KBM-7 (cell line): ENCODE data around the gene MAP1LC3B.

Source experiments
- DNase-seq: peaks from one replicate; pipeline ENCODE4 v3.0.0-alpha.2; 2015
- in situ Hi-C: fragments of 300-500 bp; cut with MboI; formaldehyde crosslinking; loops from 2 replicates; pipeline ENCODE4 v1.14.3; 2020; ENCODE audit warnings: low sequenced_read_pairs, low pct_unique_long_range_greater_than_20kb, mixed read lengths

The MAP1LC3B gene

GRCh38 chr16:87441886-87442580 is 49.9 kb downstream of the MAP1LC3B start:
- in situ Hi-C loops: no loop called here
- DNase-seq: no peak

DNA sequence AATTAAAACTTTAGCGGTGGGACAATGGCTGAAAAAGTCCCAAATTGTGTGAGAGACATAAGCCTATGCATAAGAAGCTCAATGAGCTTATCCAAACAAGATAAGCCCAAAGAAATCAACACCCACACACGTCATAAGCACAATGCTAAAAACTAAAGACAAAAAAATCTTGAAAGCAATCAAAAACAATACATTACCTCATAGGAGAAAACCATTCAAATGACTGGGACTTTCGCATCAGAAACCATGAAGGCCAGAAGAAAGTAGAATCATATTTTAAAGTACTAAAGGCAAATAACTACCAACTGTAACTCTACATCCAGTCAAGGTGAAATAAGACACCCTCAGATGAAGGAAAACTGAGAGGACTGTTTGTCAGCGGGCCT is 50.4 kb downstream of the MAP1LC3B start:
- in situ Hi-C loops: no loop called here

GRCh38 chr16:87443016-87443415 is 50.9 kb downstream of the MAP1LC3B start:
- no peak for DNase-seq
- in situ Hi-C loops: no loop called here

More for the DNA sequence above, 50.4 kb downstream of the MAP1LC3B start:
- no peak for DNase-seq

DNA sequence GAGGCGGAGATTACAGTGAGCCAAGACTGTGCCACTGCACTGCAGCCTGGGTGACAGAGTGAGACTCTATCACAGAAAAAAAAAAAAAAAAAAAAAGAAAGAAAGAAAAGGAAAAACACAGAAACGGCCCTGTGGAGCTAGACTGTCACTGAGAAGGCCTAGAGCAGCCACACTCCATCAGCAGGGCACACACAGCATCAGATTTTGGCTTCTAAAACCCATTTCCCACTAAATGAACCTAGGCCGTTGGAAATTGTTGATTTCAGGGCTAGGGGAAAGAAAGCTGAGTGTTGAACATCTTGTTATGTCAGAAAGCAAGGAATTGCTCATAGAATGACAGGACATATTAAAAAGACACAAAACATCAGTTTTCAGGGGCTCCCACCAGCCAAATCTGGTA is 51.8 kb downstream of the MAP1LC3B start:
- no peak for DNase-seq
- in situ Hi-C loops: no loop called here

DNA sequence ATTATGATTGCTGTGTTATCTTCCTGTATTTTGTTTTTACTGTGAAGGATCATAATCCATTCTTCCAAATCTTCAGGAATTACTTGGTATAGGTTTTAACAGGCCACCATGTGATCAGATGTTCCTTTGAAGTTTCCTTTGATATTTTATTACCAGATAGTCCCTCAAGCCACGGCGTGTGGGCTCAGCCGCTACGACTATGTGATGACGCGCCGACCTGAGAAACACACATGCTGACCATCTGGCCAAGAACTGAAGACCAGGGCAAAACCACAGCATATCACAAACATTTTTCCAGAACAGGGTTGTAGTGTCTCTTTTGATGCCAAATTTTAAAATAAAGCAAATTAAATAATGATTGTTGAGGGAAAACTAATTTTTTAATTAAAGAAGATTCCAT is 53.4 kb downstream of the MAP1LC3B start:
- no peak for DNase-seq
- in situ Hi-C loops: no loop called here

DNA sequence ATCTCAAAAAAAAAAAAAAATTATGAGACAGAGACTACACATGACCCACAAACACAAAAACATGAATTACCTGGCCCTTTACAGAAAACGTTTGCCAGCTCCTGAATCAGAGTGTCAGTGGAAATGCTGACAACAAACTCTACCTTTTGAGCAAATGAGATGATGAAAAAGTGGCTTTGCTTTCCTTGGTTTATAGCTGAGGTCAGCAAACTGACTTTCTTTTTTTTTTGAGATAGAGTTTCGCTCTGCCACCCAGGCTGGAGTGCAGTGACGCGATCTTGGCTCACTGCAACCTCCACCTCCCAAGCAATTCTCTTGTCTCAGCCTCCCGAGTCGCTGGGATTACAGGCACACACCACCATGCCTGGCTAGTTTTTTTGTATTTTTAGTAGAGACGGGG is 54.3 kb downstream of the MAP1LC3B start:
- no peak for DNase-seq
- in situ Hi-C loops: no loop called here

GRCh38 chr16:87447323-87447722 is 55.2 kb downstream of the MAP1LC3B start:
- in situ Hi-C loops: no loop called here
- DNase-seq: no peak

- in situ Hi-C loops: no loop called here
- no peak for DNase-seq
Measured at GRCh38 chr16:87448866-87449265, 56.7 kb downstream of the MAP1LC3B start.

DNA sequence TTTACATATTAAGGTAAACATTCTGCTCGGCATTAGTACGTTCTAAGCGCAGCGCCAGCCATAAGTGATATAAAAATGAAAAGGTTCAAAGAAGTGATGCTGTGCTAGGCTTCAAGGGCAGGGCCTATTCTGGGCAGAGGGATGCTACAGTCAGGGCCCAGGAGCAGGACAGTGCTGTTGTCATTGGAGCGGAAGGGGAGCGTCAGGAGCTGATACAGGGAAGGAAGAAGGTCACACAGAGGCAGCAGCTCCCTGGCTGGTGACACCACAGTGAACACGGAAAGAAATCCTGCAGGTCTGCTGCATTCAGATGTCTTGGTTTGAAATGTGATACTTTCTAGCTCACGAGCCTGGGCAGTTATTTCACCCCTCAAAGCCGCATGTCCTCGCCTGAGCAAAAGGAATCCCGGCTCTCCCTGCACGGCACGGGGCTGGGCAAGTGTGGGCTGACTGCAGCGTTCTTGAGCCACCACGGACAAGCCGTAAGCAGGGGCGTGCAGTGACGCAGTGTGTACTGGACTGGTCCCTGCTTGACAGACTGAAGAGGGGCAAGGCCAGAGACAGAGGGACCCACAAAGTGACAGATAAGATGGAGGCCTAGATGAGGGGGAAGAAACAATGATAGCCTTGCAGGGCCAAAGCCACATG is 59.6 kb downstream of the MAP1LC3B start:
- in situ Hi-C loops: no loop called here
- no peak for DNase-seq

DNA sequence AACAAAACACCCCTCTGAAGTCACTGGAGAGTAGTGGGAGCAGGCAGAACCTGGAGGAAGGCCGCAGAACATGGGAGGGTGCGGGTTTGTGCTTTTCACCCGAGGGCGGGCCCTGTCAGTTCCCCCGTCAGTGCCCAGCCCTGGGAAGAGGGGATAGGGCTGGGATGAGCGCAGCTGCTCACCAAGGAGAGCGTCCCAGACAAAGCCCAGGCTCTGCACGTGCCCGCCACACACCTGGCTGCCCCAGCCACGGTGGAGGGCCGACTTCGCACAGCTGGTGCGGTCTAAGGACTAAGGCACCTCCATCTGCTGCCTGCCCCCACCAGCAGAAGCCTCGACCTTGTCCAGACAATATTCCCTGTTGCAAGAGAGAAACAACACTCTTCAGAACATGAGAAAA is 61.2 kb downstream of the MAP1LC3B start:
- in situ Hi-C loops: no loop called here
- DNase-seq: no peak
